H1 (cell line): ENCODE results near the gene ARHGAP25. TPM values are rescaled to one million over a fixed set of nuclear protein-coding genes. Genes with fewer than 3 reads are reported as not detected.

ENCODE experiments used
- CHD7 ChIP-seq: fragments of 300-600 bp; sonication (generic); IDR thresholded peaks from 2 replicates; pipeline ENCODE4 v1.7.1; 2012; ENCODE audit warnings: low read length, moderate library complexity, mild to moderate bottlenecking, inconsistent platforms; ENCODE audit not compliant: insufficient replicate concordance
- JUN ChIP-seq: IDR thresholded peaks from 2 replicates; pipeline ENCODE4 v1.6.1; 2011; ENCODE audit warnings: low read depth, mild to moderate bottlenecking, improper control_type of control experiment, low read length
- NRF1 ChIP-seq: IDR thresholded peaks from 2 replicates; pipeline ENCODE4 v1.6.1; 2011; ENCODE audit warnings: mild to moderate bottlenecking, low read depth, low read length, improper control_type of control experiment
- RFX5 ChIP-seq: IDR thresholded peaks from 2 replicates; pipeline ENCODE4 v1.6.1; 2011; ENCODE audit warnings: low read depth, low read length, improper control_type of control experiment, borderline replicate concordance
- RNF2 ChIP-seq: fragments of 200-900, 300-1000 bp; sonication (generic); IDR thresholded peaks from 2 replicates; pipeline ENCODE4 v1.7.1; 2016; ENCODE audit warnings: borderline replicate concordance, low read depth, mild to moderate bottlenecking, antibody characterized with exemption, low read length; ENCODE audit not compliant: poor library complexity, severe bottlenecking; ENCODE audit errors: missing control alignments
- SAP30 ChIP-seq: fragments of 300-600 bp; sonication (generic); IDR thresholded peaks from 2 replicates; pipeline ENCODE4 v1.7.1; 2012; ENCODE audit warnings: low read length, moderate library complexity, mild to moderate bottlenecking, inconsistent platforms; ENCODE audit not compliant: insufficient read depth, insufficient replicate concordance
- TAF7 ChIP-seq: optimal IDR thresholded peaks from 2 replicates; pipeline ENCODE3; 2011; ENCODE audit warnings: low read depth, mild to moderate bottlenecking, inconsistent platforms, low read length, moderate library complexity, borderline replicate concordance
- polyA plus RNA-seq, 7 experiments: library from polyadenylated mRNA; depleted of rRNA in 3 of 7; stranded (reverse) in 5 of 7; unstranded in 2 of 7; fragments of >200 nt in 5 of 7; fragments of 200-250 nt in 2 of 7; gene quantifications; 1 replicate in 5 of 7; 2 replicates in 1 of 7; 4 replicates in 1 of 7; pipeline versions ENCODE4 v1.2.1 to v1.2.3, GENCODE V29; 2011 to 2013; ENCODE audit warnings: missing spikeins in 2 of 7, mixed read lengths in 2 of 7
- total RNA-seq: library from RNA; stranded (reverse); fragmentation: NEBNext Ultra II Directional; extraction: Animal tissue kit (Norgen Biotek cat#: 25700); gene quantifications from 2 replicates; pipeline ENCODE4 v1.2.1, GENCODE V29; 2021

The ARHGAP25 gene
- total and polyA plus RNA-seq, 2 of the 8 experiments (the other 6 are each of a cell fraction or from before 2014, with no cell fraction given): 1.00 to 1.2 TPM

GRCh38 chr2:68738906-68739594 lies 4.4 kb downstream of the ARHGAP25 start (continued):
- TF ChIP-seq CHD7 (no peak), JUN (no peak), NRF1 (no peak), TAF7 (no peak), SAP30 (no peak), RFX5 (no peak), RNF2 (no peak)
